Endodermal cell (in vitro differentiated cells): Measurements from ENCODE around the gene TGIF1. TPM values are rescaled to one million over a fixed set of nuclear protein-coding genes. Genes with fewer than 3 reads are reported as not detected.

ENCODE experiments used
- DNase-seq: peaks from one replicate; pipeline ENCODE4 v3.0.0-alpha.2; 2017
- H3K27ac ChIP-seq: 2 replicates; pipeline ENCODE4 v1.5.1; 2013; ENCODE audit warnings: mild to moderate bottlenecking, low read depth, low read length, moderate library complexity
- H3K27me3 ChIP-seq: 2 replicates; pipeline ENCODE4 v1.6.1; 2013; ENCODE audit warnings: mild to moderate bottlenecking, low read length, moderate library complexity; ENCODE audit not compliant: insufficient read depth, control insufficient read depth, poor library complexity, severe bottlenecking
- H3K36me3 ChIP-seq: 2 replicates; pipeline ENCODE4 v1.7.0; 2013; ENCODE audit warnings: mild to moderate bottlenecking, low read length, moderate library complexity; ENCODE audit not compliant: control insufficient read depth, insufficient read depth
- H3K4me1 ChIP-seq: one replicate; pipeline ENCODE4 v1.7.0; 2013; ENCODE audit warnings: low read length; ENCODE audit not compliant: control insufficient read depth, insufficient read depth
- H3K4me3 ChIP-seq: 2 replicates; pipeline ENCODE4 v1.5.1; 2013; ENCODE audit warnings: mild to moderate bottlenecking, low read length, moderate library complexity
- H3K9ac ChIP-seq: 2 replicates; pipeline ENCODE4 v1.6.1; 2013; ENCODE audit warnings: mild to moderate bottlenecking, low read length, moderate library complexity; ENCODE audit not compliant: poor library complexity, severe bottlenecking; ENCODE audit errors: extremely low read depth
- H3K9me3 ChIP-seq: 2 replicates; pipeline ENCODE4 v1.6.1; 2013; ENCODE audit warnings: mild to moderate bottlenecking, low read length, moderate library complexity; ENCODE audit not compliant: control insufficient read depth
- H3K27ac Mint-ChIP-seq: 2 replicates; pipeline ENCODE4 v1.8.0; 2020; ENCODE audit warnings: mixed read lengths
- H3K27me3 Mint-ChIP-seq: 2 replicates; pipeline ENCODE4 v1.8.0; 2021; ENCODE audit warnings: mild to moderate bottlenecking, mixed read lengths; ENCODE audit not compliant: insufficient read depth
- H3K36me3 Mint-ChIP-seq: 2 replicates; pipeline ENCODE4 v1.8.0; 2020; ENCODE audit warnings: low read depth, mixed read lengths
- H3K4me1 Mint-ChIP-seq: 2 replicates; pipeline ENCODE4 v1.8.0; 2020; ENCODE audit warnings: mixed read lengths
- H3K4me3 Mint-ChIP-seq: 2 replicates; pipeline ENCODE4 v1.8.0; 2020; ENCODE audit warnings: mild to moderate bottlenecking, moderate library complexity, mixed read lengths
- H3K9me3 Mint-ChIP-seq: 2 replicates; pipeline ENCODE4 v1.8.0; 2020; ENCODE audit warnings: mild to moderate bottlenecking, mixed read lengths
- WGBS, 2 experiments: methylation state at CpG; one replicate each; pipeline versions ENCODE4 v1.1.5 to v1.1.7; 2013; ENCODE audit warnings: missing lambda C conversion rate in 2 of 2, mixed read lengths in 1 of 2; ENCODE audit not compliant: insufficient coverage in 1 of 2, insufficient read length in 1 of 2; 5-methylcytosine and 5-hydroxymethylcytosine counted together
- total RNA-seq, 2 donors: library from RNA; stranded (reverse); fragmentation: NEBNext Ultra II Directional in 1 of 2; extraction: Animal tissue kit (Norgen Biotek cat#: 25700) in 1 of 2; gene quantifications; 2 replicates in 1 of 2; 3 replicates in 1 of 2; pipeline ENCODE4 v1.2.1, GENCODE V29; 2021
- TF ChIP-seq, protein P1 (sequence below): fragments of 200-600 bp; sonication (generic); conservative IDR thresholded peaks from 2 replicates; pipeline ENCODE4 v1.5.0; 2021; ENCODE audit warnings: antibody characterized with exemption, mild to moderate bottlenecking

Gene TGIF1
- total RNA-seq, 2 donors from 2014 or later: 417 to 575 TPM

DNA sequence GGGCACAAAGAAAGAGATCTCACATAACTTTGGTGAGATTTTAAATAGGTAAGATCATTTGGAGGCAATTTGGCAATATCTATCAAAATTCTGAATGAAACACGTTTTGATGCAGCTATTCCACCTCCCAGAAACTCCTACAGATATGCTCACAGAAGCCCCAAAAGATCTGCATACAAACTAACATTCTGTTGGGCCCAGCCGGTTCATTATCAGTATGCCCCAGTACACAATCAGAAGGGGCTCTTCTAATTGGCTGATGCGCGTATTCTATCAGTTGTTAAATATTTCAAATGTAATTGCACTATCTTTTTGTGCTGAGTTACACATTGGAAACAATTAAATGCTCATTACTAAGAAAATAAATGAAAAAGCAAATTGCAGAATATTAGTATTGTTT, 7.1 kb upstream of the TGIF1 start:
- Histone ChIP-seq H3K27ac (no peak overlapping the region), H3K36me3 (no peaks in the 10 kb centered on the region), H3K27me3 (no peaks in the 10 kb centered on the region), H3K9ac (no peak overlapping the region), H3K4me3 (no peak overlapping the region), H3K4me1 (peaks cover 20% of the 10 kb centered on the region), H3K9me3 (no peaks in the 10 kb centered on the region)
- no peak for DNase-seq
- WGBS, 2 experiments: 22 to 37% methylated on average over 2 of the region's 4 CpGs
- TF ChIP-seq, protein P1, sequence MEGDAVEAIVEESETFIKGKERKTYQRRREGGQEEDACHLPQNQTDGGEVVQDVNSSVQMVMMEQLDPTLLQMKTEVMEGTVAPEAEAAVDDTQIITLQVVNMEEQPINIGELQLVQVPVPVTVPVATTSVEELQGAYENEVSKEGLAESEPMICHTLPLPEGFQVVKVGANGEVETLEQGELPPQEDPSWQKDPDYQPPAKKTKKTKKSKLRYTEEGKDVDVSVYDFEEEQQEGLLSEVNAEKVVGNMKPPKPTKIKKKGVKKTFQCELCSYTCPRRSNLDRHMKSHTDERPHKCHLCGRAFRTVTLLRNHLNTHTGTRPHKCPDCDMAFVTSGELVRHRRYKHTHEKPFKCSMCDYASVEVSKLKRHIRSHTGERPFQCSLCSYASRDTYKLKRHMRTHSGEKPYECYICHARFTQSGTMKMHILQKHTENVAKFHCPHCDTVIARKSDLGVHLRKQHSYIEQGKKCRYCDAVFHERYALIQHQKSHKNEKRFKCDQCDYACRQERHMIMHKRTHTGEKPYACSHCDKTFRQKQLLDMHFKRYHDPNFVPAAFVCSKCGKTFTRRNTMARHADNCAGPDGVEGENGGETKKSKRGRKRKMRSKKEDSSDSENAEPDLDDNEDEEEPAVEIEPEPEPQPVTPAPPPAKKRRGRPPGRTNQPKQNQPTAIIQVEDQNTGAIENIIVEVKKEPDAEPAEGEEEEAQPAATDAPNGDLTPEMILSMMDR: no peak
- Mint-ChIP-seq H3K36me3 (no peaks in the 10 kb centered on the region), H3K4me1 (peaks cover 46% of the 10 kb centered on the region), H3K27me3 (no peaks in the 10 kb centered on the region), H3K9me3 (no peaks in the 10 kb centered on the region), H3K4me3 (no peak overlapping the region), H3K27ac (no peak overlapping the region)

DNA sequence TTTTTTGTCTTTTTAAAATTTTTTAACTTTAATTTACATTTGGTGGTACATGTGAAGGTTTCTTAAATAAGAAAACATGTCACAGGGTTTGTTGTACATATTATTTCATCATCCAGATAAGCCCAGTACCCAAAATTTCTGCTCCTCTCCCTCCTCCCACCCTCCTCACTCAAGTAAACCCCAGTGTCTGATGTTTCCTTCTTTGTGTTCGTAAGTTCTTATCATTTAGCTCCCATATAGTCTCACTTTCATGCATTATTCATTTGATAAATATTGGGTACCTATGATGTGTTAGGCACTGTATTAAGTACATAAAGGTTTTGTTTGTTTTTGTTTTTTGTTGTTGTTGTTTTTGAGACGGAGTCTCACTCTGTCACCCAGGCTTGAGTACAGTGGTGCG, 5.7 kb upstream of the TGIF1 start:
- Histone ChIP-seq H3K4me3 (no peak overlapping the region), H3K36me3 (no peaks in the 10 kb centered on the region), H3K4me1 (peaks cover 20% of the 10 kb centered on the region), H3K27ac (no peak overlapping the region), H3K9ac (no peak overlapping the region), H3K9me3 (no peaks in the 10 kb centered on the region), H3K27me3 (no peaks in the 10 kb centered on the region)
- H3K27me3 Mint-ChIP-seq: no peaks in the 10 kb centered on the region
- no peaks in the 10 kb centered on the region for H3K36me3 Mint-ChIP-seq
- DNase-seq: no peak
- H3K4me3 Mint-ChIP-seq: no peak overlapping the region
- TF ChIP-seq, protein P1: no peak
- H3K4me1 Mint-ChIP-seq: peaks cover 46% of the 10 kb centered on the region
- no peaks in the 10 kb centered on the region for H3K9me3 Mint-ChIP-seq
- H3K27ac Mint-ChIP-seq: no peak overlapping the region
- WGBS, 2 experiments: 85% methylated on average over 2 of the region's 3 CpGs; no CpG with 5 or more reads in 1 of the 2 experiments

DNA sequence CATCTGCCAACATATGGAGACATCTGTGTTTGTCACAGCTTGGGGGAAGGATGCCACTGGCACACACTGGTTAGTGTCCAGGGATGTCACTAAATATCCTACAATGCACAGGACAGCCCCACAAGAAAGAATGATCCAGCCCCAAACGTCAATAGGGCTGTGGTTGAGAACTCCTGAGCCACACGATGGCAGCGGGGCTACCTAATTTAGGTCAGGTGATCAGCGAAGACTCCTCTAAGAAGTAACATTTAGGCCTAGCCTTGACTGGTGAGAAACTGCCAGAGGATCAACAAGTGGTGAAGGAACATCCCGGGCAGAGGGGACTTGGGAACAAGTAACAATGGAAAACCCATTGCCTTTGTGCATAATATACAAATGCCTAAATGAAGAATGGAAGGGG, 5.0 kb upstream of the TGIF1 start:
- 82 to 85% methylated on average over 4 to 5 of the region's 5 CpGs for WGBS, 2 experiments
- Histone ChIP-seq H3K4me3 (no peak overlapping the region), H3K36me3 (no peaks in the 10 kb centered on the region), H3K4me1 (peaks cover 20% of the 10 kb centered on the region), H3K27ac (no peak overlapping the region), H3K9me3 (no peaks in the 10 kb centered on the region), H3K9ac (no peak overlapping the region), H3K27me3 (no peaks in the 10 kb centered on the region)
- Mint-ChIP-seq H3K36me3 (no peaks in the 10 kb centered on the region), H3K27ac (no peak overlapping the region), H3K27me3 (no peaks in the 10 kb centered on the region), H3K9me3 (no peaks in the 10 kb centered on the region), H3K4me3 (no peak overlapping the region), H3K4me1 (peaks cover 46% of the 10 kb centered on the region)
- DNase-seq: no peak
- TF ChIP-seq, protein P1: no peak
